ENCODE measurements around the gene BMS1.
"Not testable (repeated sequence)": the region's sequence is repeated elsewhere in the genome, so short reads cannot be mapped to it uniquely, and the experiment has no call there.

BMS1 gene, protein sequence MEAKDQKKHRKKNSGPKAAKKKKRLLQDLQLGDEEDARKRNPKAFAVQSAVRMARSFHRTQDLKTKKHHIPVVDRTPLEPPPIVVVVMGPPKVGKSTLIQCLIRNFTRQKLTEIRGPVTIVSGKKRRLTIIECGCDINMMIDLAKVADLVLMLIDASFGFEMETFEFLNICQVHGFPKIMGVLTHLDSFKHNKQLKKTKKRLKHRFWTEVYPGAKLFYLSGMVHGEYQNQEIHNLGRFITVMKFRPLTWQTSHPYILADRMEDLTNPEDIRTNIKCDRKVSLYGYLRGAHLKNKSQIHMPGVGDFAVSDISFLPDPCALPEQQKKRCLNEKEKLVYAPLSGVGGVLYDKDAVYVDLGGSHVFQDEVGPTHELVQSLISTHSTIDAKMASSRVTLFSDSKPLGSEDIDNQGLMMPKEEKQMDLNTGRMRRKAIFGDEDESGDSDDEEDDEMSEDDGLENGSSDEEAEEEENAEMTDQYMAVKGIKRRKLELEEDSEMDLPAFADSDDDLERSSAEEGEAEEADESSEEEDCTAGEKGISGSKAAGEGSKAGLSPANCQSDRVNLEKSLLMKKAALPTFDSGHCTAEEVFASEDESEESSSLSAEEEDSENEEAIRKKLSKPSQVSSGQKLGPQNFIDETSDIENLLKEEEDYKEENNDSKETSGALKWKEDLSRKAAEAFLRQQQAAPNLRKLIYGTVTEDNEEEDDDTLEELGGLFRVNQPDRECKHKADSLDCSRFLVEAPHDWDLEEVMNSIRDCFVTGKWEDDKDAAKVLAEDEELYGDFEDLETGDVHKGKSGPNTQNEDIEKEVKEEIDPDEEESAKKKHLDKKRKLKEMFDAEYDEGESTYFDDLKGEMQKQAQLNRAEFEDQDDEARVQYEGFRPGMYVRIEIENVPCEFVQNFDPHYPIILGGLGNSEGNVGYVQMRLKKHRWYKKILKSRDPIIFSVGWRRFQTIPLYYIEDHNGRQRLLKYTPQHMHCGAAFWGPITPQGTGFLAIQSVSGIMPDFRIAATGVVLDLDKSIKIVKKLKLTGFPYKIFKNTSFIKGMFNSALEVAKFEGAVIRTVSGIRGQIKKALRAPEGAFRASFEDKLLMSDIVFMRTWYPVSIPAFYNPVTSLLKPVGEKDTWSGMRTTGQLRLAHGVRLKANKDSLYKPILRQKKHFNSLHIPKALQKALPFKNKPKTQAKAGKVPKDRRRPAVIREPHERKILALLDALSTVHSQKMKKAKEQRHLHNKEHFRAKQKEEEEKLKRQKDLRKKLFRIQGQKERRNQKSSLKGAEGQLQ

DNA sequence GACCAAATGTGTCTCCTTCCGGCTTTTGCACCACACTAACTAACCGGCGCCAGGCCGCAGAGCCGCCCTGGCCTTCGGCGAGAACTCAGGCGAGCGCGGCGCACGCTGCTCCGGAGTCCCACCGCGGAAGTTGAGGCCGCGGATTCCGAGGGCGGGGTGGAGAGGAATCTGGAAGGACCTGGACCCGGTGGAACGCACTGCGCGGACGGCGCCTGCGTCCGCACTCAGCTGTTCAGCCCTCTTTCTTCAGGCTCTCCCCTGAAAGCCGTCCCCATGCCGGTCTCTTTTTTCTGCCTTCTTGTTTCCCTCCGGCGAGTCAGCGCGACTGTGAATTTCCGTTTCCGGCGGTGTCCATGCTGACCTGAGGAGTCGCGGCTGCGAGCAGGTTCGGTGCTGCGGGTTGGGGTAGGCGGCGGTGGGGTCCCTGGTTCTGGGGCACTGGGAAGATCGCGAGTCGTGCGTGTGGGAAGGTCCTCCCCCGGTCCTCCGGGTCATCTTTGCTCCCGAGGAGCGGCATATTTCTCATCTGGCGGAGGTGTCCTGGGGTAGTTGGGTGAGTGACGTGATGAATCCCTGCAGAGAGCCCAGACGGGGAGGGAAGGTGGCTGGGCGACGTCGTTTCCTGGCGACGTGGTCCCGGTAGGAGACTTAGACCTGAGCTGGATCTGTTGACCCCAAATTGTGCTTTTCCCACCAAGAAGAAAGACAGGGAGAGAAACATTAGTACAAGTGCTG is at the start of gene BMS1:
Gene BMS1, plus strand, starts transcription at position 350 of the 735 bp plus-strand sequence. CDS start 1,600 bp downstream, outside the sequence.
- DNase-seq: peak; percentile 75

GRCh38 chr10:42734536-42734935 is 48.1 kb upstream of the BMS1 start:
- peak; percentile 10 for DNase-seq

GRCh38 chr10:42738679-42739078 is 43.9 kb upstream of the BMS1 start:
- DNase-seq: no peak

GRCh38 chr10:42741536-42741935 is 41.1 kb upstream of the BMS1 start:
- not testable (repeated sequence) for DNase-seq

DNA sequence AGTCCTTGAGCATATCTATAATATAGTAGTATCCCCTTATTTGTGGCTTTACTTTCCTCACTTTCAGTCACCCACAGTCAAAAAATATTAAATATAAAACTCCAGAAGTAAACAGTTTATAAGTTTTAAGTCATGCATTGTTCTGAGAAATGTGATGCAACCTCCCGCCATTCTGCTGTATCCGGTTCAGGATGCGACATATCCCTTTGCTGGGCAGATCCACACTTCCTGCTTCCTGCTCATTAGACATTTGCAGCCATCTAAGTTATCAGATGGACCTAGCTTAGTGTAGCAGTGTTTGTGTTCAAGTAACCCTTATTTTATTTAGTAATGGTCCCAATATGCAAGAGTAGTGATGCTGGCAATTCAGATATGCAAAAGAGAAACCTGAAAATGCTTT is 38.9 kb upstream of the BMS1 start:
- DNase-seq: no peak

GRCh38 chr10:42744134-42744701 is 38.4 kb upstream of the BMS1 start:
- no peak for DNase-seq

GRCh38 chr10:42753126-42753506 is 29.5 kb upstream of the BMS1 start:
- peak; percentile 23 for DNase-seq

DNA sequence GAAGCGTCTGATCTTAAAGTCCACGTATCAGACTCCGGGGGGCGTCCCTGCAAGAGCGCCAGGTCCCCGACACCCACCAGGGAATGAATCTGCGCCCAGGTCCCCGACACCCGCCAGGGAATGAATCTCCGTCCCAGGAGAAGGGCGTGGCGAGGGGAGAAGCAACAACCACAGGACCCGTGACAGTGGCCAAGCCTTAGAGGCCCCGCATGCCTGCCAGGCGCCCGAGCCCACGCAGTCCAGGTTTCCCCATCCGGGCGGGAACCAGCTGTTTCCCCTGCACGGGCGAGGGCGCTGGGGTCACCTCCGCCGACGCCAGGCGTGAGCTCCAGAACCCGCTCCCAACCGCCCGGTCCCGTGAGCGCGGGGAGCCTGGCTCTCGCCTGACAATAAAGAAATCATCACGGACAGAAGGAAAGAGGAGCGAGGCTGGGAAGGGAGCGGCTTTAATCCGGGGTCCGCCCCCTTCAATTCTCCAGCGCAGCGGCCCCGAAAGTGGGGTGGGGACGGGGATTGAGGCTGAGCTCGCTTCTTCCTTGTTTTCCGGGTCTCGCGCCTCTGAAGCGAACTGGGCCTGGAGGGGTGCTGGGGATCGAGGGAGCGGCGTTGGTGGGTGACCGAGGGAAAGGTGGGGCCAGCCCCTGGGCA is 29.0 kb upstream of the BMS1 start:
- peak; percentile 23 for DNase-seq

GRCh38 chr10:42754155-42755027 is 28.2 kb upstream of the BMS1 start:
- peak; percentile 5 for DNase-seq

- no peak for DNase-seq
Observed at GRCh38 chr10:42755028-42755451, 27.6 kb upstream of the BMS1 start.

DNA sequence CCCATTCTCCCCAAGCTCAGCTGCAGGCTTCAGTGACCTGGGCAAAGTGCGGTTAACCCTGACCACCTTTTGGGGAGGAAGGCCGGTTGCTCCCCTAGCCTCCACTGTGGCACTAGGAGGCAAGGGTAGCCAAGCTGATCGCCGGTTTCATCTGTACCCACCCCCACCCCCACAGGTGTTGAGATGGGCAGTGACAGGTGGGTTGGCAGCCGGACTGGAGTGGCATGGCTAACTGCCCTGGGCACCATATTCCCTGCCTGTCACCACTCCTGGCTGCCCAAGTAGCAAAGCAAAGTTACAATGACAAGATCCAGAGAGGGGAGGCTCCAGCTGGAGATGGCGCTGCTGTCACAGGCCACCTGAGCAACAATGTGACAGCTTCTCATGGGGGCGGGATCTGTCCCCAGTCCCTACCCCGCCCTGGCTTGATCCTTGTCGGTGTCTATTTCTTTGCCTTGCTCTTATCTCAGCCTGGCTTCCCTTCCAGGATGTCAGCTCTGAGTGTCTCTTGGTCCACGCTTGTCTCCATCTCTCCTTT is 27.0 kb upstream of the BMS1 start:
- no peak for DNase-seq

DNA sequence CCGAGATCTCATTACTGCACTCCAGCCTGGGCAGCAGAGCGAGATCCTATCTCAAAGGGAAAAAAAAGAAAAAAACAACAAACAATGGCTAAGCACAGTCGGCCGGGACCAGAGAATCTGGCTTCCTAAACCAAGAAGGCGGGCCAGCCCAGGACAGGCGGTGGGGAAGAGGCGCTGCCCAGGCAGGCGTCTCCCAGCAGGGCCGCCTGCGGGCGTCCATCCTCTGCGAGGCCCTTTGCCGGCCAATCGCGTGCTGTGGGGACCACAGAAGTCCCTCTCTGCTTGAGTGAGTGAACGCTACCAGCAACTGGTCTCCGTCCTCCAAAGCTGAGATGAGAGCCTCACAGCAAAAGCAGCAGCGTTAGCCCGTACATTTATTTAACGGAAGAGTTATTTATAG is 14.7 kb upstream of the BMS1 start:
- DNase-seq: no peak

GRCh38 chr10:42768581-42769152 is 13.9 kb upstream of the BMS1 start:
- no peak for DNase-seq

DNA sequence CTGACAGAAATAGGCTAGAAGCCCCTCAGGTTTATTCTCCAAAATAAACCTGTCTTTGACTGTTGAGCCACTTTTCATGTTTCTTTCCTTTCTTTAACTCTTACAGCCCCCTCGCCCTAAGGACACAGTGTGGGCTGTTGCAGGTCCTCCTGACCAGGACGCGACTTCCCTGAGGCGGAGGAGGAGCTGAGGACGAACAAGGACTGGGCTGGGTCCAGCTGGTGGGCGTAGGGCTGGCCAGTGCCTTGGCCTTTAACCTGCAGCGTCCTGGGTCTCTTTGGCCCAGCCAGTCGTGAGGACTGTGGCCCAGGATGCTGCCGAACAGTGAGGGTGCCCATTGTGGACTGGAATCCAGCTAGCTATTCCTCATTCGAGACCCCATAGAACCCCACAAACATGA is 13.4 kb upstream of the BMS1 start:
- no peak for DNase-seq

GRCh38 chr10:42769673-42770072 is 12.9 kb upstream of the BMS1 start:
- peak; percentile 7 for DNase-seq

DNA sequence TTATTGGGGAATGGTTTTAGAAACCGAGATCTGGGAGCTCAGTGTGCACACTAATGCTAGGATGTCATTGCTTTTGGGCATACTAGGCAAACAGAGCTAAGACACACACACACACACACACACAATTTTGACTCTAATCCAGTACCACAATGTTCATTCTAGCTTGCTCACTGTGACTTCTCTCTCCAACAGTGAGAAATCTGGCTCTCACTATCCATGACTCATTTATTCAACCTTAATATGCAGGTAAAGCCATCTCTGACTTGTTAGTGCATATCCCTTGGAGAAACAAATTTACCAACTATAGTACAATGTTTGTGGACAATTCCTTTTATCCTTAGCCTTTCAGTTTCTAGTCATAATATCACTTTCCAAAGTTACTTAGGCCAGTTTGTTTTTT is 5.9 kb upstream of the BMS1 start:
- DNase-seq: no peak

DNA sequence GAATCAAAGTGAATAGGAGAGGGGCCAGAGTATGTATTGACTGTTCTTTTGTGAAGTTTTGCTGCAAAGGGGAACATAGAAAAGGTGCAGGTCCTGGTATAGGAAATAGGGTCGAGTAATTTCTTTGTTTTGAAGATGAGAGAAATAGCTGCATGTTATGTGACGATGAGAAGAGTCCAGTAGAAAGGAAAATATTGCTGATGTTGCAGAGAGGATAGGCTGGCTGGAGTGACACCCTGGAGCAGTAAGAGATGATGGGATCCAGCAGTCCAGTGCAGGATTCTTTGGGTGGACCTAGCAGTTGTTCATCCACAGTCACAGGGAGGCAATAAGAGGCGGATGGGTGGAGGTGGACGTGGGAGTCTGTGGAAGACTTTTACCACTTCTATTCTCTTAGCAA is 2.1 kb upstream of the BMS1 start:
- DNase-seq: no peak

DNA sequence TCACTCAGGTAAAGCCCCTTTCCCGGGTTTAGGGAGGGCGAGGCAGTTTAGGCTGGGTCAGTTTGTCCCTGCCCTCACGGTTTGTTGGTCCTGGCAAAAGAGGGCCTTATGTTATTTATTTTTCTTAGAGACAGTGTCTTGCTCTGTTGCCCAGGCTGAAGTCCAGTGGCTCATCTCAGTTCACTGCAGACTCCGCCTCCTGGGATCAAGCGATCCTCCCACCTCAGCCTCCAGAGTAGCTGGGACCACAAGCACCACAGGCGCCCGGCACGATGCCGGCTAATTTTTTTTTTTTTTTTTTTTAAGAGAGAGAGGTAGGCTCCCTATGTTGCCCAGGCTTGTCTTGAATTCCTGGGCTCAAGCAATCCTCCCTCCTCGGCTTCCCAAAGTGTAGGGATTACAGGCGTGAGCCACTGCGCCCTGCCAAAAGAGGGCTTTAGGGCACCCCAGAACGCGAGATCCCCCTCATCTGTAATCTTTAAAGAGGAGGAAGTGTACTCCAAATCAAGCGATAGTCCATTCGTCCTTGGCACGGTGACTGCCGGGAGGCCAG is 626 bp upstream of the BMS1 start:
- DNase-seq: no peak

GRCh38 chr10:42783181-42783549 is 570 bp downstream of the BMS1 start:
- DNase-seq: peak; percentile 45

GRCh38 chr10:42785759-42786158 is 3.2 kb downstream of the BMS1 start:
- DNase-seq: no peak
